HepG2 (cell line): ENCODE data around the gene GFOD1. TPM values are rescaled to one million over a fixed set of nuclear protein-coding genes. Genes with fewer than 3 reads are reported as not detected.
A peak's percentile ranks its signal among the peaks of the same experiment; 100 is the strongest.

Experiments
- ATAC-seq: fragments of 200-7000 bp; cut with Tn5 transposase; 3 replicates; pipeline ENCODE4 v1.9.1; 2020; ENCODE audit warnings: mild to moderate bottlenecking, moderate library complexity
- BruUV-seq: library from RNA; stranded (reverse); fragments of 400-500 nt; replicated peaks from 2 replicates; lab custom pipeline; 2021; lab: Mats Ljungman, UMichigan
- CTCF ChIA-PET: fragments of 300-600 bp; formaldehyde crosslinking; extraction: SDS; loops from one replicate; lab custom pipeline; 2021; ENCODE audit warnings: low total read pairs, inconsistent platforms, low intra/inter-chr PET ratio; lab: Yijun Ruan, JAX
- POLR2A ChIA-PET: fragments of 350-600 bp; sonication (Branson Sonifier 250); formaldehyde crosslinking; loops from one replicate; lab custom pipeline; 2020; ENCODE audit warnings: antibody characterized with exemption, inconsistent platforms; lab: Yijun Ruan, JAX
- DNase-seq: peaks from one replicate; pipeline ENCODE4 v3.0.0-alpha.2; 2015; ENCODE audit warnings: low spot score
- FAIRE-seq: peaks from 3 replicates; lab custom pipeline; 2011; peaks lifted over from hg19 to GRCh38; lab: Jason Lieb, UNC
- H2AFZ ChIP-seq: one replicate; pipeline ENCODE4 v1.6.1; 2011; ENCODE audit warnings: low read length, inconsistent platforms
- H3K27ac ChIP-seq: fragments of 300-600 bp; 3 replicates; pipeline ENCODE4 v1.8.0; 2011; ENCODE audit warnings: mixed run types, mild to moderate bottlenecking, mixed read lengths, low read length, inconsistent platforms; ENCODE audit not compliant: insufficient read depth; ENCODE audit errors: extremely low read length
- H3K27me3 ChIP-seq, 2 experiments: fragments of 200-600 bp in 1 of 2; 2 replicates in 1 of 2; 3 replicates in 1 of 2; pipeline versions ENCODE4 v1.6.0 to v1.8.0; 2011; ENCODE audit warnings: low read length in 2 of 2, mild to moderate bottlenecking in 2 of 2, moderate library complexity in 2 of 2, inconsistent platforms in 1 of 2; ENCODE audit not compliant: insufficient read depth in 2 of 2, control insufficient read depth in 1 of 2
- H3K36me3 ChIP-seq, 2 experiments: fragments of 200-600 bp in 1 of 2; replicated peaks in 1 of 2; 2 replicates in 1 of 2; 3 replicates in 1 of 2; pipeline versions ENCODE4 v1.5.1 to v1.8.0; 2011; ENCODE audit warnings: low read length in 2 of 2, inconsistent platforms in 1 of 2; ENCODE audit not compliant: insufficient read depth in 2 of 2, control insufficient read depth in 1 of 2
- H3K4me1 ChIP-seq: 2 replicates; pipeline ENCODE4 v1.5.1; 2012; ENCODE audit warnings: low read length, inconsistent platforms; ENCODE audit not compliant: insufficient read depth
- H3K4me2 ChIP-seq: 2 replicates; pipeline ENCODE4 v1.6.0; 2011; ENCODE audit warnings: low read depth, low read length, inconsistent platforms
- H3K4me3 ChIP-seq, 3 experiments: fragments of 200-600 bp in 1 of 3; sonication (generic), shearing (Covaris generic) in 1 of 3; replicated peaks in 1 of 3; 2 replicates each; pipeline ENCODE4 v1.5.1; 2011 to 2016; ENCODE audit warnings: low read length in 3 of 3, inconsistent platforms in 2 of 3, low read depth in 2 of 3, mild to moderate bottlenecking in 2 of 3, control low read depth in 1 of 3, mixed read lengths in 1 of 3; ENCODE audit not compliant: insufficient read depth in 1 of 3
- H3K79me2 ChIP-seq: one replicate; pipeline ENCODE4 v1.6.1; 2011; ENCODE audit warnings: low read length, inconsistent platforms; ENCODE audit not compliant: insufficient read depth
- H3K9ac ChIP-seq: 2 replicates; pipeline ENCODE4 v1.6.0; 2011; ENCODE audit warnings: mild to moderate bottlenecking, low read depth, low read length, inconsistent platforms; ENCODE audit not compliant: insufficient read depth
- H3K9me3 ChIP-seq: 2 replicates; pipeline ENCODE4 v1.5.1; 2012; ENCODE audit warnings: mild to moderate bottlenecking, low read length
- H4K20me1 ChIP-seq: 2 replicates; pipeline ENCODE4 v1.6.0; 2011; ENCODE audit warnings: inconsistent platforms, mild to moderate bottlenecking, low read length, moderate library complexity; ENCODE audit not compliant: insufficient read depth
- GABPB1 ChIP-seq: IDR thresholded peaks from 2 replicates; pipeline ENCODE4 v1.6.1; 2016; ENCODE audit warnings: mild to moderate bottlenecking, missing genetic modification reagents, moderate library complexity, missing compliant biosample characterization
- GATAD2A ChIP-seq: IDR thresholded peaks from 2 replicates; pipeline ENCODE4 v1.6.1; 2016
- HNF4A ChIP-seq: sonication (generic); formaldehyde crosslinking; IDR thresholded peaks from 2 replicates; pipeline ENCODE4 v1.4.0; 2020; ENCODE audit warnings: missing genetic modification reagents
- HNF4G ChIP-seq, 2 experiments: sonication (generic) in 1 of 2; formaldehyde crosslinking in 1 of 2; IDR thresholded peaks; 2 replicates each; pipeline versions ENCODE4 v1.4.0 to v1.6.1; 2011 to 2020; ENCODE audit warnings: borderline replicate concordance in 2 of 2, low read depth in 2 of 2, mild to moderate bottlenecking in 2 of 2, low read length in 1 of 2, missing genetic modification reagents in 1 of 2, moderate library complexity in 1 of 2
- SNRNP70 ChIP-seq: fragments of 200-400 bp; formaldehyde crosslinking; IDR thresholded peaks from 2 replicates; pipeline ENCODE4 v1.6.1; 2017; ENCODE audit warnings: mild to moderate bottlenecking, low read depth, low read length, moderate library complexity
- STAG1 ChIP-seq: sonication (generic); formaldehyde crosslinking; IDR thresholded peaks from 2 replicates; pipeline ENCODE4 v1.4.0; 2020; ENCODE audit warnings: missing genetic modification reagents
- ZNF800 ChIP-seq: sonication (generic); formaldehyde crosslinking; IDR thresholded peaks from 2 replicates; pipeline ENCODE4 v1.4.0; 2020; ENCODE audit warnings: missing genetic modification reagents
- WGBS: methylation state at CpG from one replicate; pipeline ENCODE4 v1.1.6; 2017; ENCODE audit warnings: low lambda C conversion rate; 5-methylcytosine and 5-hydroxymethylcytosine counted together
- in situ Hi-C: cut with HindIII; loops from 2 replicates; pipeline ENCODE4 v1.10.0; 2017; ENCODE audit warnings: low pct_unique_long_range_greater_than_20kb; ENCODE audit not compliant: extremely low pct_ligation_motif_present
- intact Hi-C: fragments of 100-400 bp; cut with micrococcal nuclease; formaldehyde crosslinking; loops from one replicate; pipeline ENCODE4 v1.10.0; 2022; ENCODE audit not compliant: unreplicated experiment
- polyA plus RNA-seq, 8 experiments: library from polyadenylated mRNA; depleted of rRNA in 3 of 8; stranded (reverse) in 7 of 8; unstranded in 1 of 8; fragments of >200 nt; fragmentation: Illumina TruSeq in 4 of 8; extraction: Trizol in 4 of 8; gene quantifications; 2 replicates each; pipeline versions ENCODE4 v1.2.1 to v1.2.3, GENCODE V29; 2011 to 2016; ENCODE audit warnings: low read depth in 4 of 8, missing spikeins in 1 of 8, mixed read lengths in 1 of 8; ENCODE audit not compliant: insufficient read depth in 1 of 8
- total RNA-seq, 5 experiments: library from RNA; depleted of rRNA; stranded (reverse); fragments of >200 nt; fragmentation: Illumina TruSeq; extraction: Trizol; gene quantifications; 2 replicates each; pipeline ENCODE4 v1.2.3, GENCODE V29; 2016; ENCODE audit warnings: low read depth in 1 of 5

GFOD1 gene
- total and polyA plus RNA-seq, 2 of the 13 experiments (the other 11 are each of a cell fraction or from before 2014, with no cell fraction given), result 1.9 to 6.4 TPM

- CTCF ChIA-PET, result no interaction called here
- H3K9ac ChIP-seq, result no peak overlapping the region
- H3K4me1 ChIP-seq, result peaks cover 14% of the 10 kb centered on the region
- H3K27me3 ChIP-seq, result no peaks in the 10 kb centered on the region
- H3K36me3 ChIP-seq, result no peaks in the 10 kb centered on the region
- BruUV-seq, result no TSS peak
- H3K27ac ChIP-seq, result no peak overlapping the region
- 1% methylated on average over 7 of the region's 7 CpGs for WGBS
- peak overlapping the region; percentile 21 for H2AFZ ChIP-seq
- in situ Hi-C loops, result no loop called here
- no peaks in the 10 kb centered on the region for H3K9me3 ChIP-seq
- FAIRE-seq (peak; percentile 32), ATAC-seq (peak; percentile 75), DNase-seq (peak; percentile 25)
- POLR2A ChIA-PET, result interaction anchor here (1.0 kb wide), 1 partner anchor 70 kb away, joined by 4 read pairs; the partner anchor contains the start of gene SIRT5
- TF ChIP-seq STAG1 (CRISPR knock-in tag) (no peak), SNRNP70 (no peak), GABPB1 (CRISPR knock-in tag) (no peak), GATAD2A (CRISPR knock-in tag) (0 out of 2 replicates have a peak, but pooled peaks have one; percentile 10), HNF4G (IDR thresholded peaks at IDR 0.05; ENCODE audit: borderline replicate concordance, low read depth, low read length) (peak; percentile 19; the same call in 1 of the 2 replicates), HNF4G (CRISPR knock-in tag; IDR thresholded peaks at IDR 0.05; ENCODE audit: borderline replicate concordance, low read depth) (no peak), ZNF800 (CRISPR knock-in tag) (0 out of 2 replicates have a peak, but pooled peaks have one; percentile 56), HNF4A (peak; percentile 45; the same call in 1 of the 2 replicates)
- H3K79me2 ChIP-seq, result no peaks in the 10 kb centered on the region
- H4K20me1 ChIP-seq, result no peaks in the 10 kb centered on the region
- H3K4me2 ChIP-seq, result peak overlapping the region; percentile 71
- H3K4me3 ChIP-seq, result peak overlapping the region; percentile 6 to 30 (median 22); a peak in 3 of 6 replicates
- intact Hi-C loops, result no loop called here
These were observed 17.9 kb upstream of the GFOD1 start for GRCh38 chr6:13505345-13505734.
